RCC 7860 (cell line): Measurements from ENCODE around the gene ZNF506.
"Not testable (repeated sequence)": the region's sequence is repeated elsewhere in the genome, so short reads cannot be mapped to it uniquely, and the experiment has no call there.

ENCODE experiments used
- DNase-seq: peaks from one replicate; pipeline ENCODE4 v3.0.0-alpha.2; 2015; ENCODE audit warnings: low spot score
- FAIRE-seq: peaks from 2 replicates; lab custom pipeline; 2012; peaks lifted over from hg19 to GRCh38; lab: Jason Lieb, UNC

The ZNF506 gene

GRCh38 chr19:19782783-19783182, 38.8 kb downstream of the ZNF506 start:
- FAIRE-seq (no peak), DNase-seq (no peak)

DNA sequence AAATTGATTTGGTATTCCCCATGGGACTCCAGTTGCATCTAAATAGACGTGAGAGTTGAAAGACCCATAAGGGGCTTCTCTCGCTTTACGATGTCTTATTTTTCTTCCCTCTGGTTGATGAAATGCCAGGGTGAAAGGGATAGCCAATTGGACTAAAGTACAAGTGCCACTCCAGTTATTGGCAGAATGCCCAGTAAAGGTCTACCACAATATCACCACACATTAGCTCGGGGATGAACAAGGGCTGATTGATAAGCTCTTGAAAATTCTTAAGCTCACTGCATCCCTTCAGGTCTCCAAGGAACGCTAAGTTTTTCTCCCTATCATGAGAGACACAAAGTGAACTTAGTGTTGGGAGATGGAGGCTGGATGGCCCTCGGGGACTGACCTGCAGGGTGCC, 39.8 kb downstream of the ZNF506 start:
- not testable (repeated sequence) for FAIRE-seq, DNase-seq

- no peak for FAIRE-seq
These were observed 42.9 kb downstream of the ZNF506 start for GRCh38 chr19:19778666-19779065.

DNA sequence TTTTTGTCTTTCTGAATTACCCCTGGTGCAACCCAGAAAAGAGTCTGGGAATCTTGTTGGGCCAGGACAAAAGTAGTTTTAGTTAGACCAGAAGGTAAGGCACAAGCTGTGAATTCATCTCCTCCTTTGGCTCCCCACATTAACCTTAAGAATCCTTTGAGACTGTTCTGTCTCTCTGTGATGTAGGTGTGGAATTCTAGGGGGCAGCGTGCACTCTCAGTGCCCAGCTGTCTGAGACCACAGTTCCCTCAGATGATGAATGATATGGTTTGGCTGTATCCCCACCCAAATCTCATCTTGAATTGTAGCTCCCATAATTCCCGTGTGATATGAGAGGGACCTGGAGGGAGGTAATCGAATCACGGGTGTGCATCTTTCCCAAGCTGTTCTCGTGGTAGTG, 43.9 kb downstream of the ZNF506 start:
- DNase-seq (no peak), FAIRE-seq (no peak)

More at GRCh38 chr19:19778666-19779065, 42.9 kb downstream of the ZNF506 start:
- no peak for DNase-seq

DNA sequence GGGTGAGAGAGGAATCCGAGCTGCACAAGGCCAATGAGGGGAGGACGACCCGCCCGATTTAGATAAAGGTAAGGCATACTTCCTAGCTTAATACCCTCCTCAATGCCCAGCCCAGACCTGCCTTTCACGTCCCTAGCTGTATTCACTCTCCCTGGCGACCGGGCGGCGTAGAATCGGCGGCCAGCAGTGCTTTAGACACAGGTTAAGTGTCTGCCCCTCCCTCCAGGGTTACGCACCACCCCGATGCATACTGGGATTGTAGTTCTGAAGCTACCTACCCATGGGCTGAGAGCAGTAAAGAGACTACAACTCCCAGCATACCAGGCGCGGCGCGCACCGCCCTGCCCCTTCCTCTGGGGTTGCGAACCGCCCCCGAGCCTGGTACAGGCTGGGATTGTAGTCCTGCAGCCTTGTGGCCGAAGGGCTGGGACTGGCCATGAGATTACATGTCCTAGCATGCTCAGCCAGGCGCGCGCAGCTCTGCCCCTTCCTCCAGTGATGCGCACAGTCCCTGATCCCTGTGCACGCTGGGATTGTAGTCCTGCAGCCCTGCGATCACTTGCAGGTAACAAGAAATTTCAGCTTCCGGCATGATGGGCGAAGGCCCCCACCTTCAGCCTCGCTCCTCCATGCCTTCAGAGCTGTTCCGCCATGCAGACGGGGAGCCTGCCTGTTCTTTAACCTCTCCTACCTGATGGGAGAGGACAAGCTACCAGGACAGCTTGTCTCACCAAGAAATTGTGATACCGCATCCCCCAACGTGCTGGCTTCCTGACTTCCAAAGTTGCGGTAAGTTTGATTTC, 45.1 kb downstream of the ZNF506 start:
- FAIRE-seq = peak; percentile 82

GRCh38 chr19:19775891-19776205, 45.7 kb downstream of the ZNF506 start:
- no peak for FAIRE-seq
- DNase-seq = no peak

More for the DNA sequence above, 45.1 kb downstream of the ZNF506 start:
- peak; percentile 93 for DNase-seq

DNA sequence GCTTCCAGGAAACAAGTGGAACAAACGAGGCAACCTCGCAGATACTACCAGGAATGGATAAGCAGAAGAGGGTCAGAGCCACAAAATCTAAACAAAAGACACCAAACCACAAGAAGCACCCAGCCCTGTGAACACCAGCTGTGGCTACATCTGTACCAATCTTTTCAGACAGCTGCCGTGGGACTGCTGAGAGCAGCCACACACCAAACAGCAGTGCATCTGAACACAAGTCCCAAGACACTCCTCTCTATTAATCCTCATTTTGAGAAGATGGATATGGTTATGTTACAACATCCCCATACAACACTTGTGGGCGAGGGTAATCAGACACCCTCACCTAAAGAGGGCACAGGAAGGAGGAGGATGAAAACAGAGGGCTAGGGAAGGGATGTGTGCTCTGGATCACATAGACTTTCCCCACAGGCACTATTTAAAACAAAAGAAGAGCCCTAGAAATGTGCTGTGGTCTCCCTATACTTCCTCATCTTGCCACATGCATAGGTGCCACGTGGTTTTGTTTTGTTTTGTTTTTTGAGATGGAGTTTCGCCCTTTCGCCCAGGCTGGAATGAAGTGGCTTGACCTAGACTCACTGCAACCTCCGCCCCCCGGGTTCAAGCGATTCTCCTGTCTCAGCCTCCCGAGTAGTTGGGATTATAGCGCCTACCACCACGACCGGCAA, 47.1 kb downstream of the ZNF506 start:
- DNase-seq (no peak), FAIRE-seq (no peak)

DNA sequence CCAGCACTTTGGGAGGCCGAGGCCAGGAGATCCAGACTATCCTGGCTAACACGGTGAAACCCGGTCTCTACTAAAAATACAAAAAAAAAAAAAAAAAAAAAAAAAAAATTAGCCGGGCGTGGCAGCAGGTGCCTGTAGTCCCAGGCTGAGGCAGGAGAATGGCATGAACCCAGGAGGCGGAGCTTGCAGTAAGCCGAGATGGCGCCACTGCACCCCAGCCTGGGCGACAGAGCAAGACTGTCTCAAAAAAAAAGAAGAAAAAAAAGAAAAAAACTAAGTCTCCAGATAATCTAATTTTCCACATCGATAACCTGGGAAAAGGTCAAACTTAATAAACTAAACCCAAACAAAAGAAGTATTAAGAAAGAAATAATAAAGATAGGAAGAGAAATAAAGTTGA, 49.6 kb downstream of the ZNF506 start:
- FAIRE-seq = not testable (repeated sequence)

GRCh38 chr19:19769971-19770370, 51.6 kb downstream of the ZNF506 start:
- FAIRE-seq, DNase-seq: not testable (repeated sequence)

More for the DNA sequence above, 49.6 kb downstream of the ZNF506 start:
- not testable (repeated sequence) for DNase-seq

GRCh38 chr19:19758164-19758563, 63.4 kb downstream of the ZNF506 start:
- FAIRE-seq (no peak), DNase-seq (no peak)

GRCh38 chr19:19752760-19753403, 68.7 kb downstream of the ZNF506 start:
- no peak for DNase-seq
- FAIRE-seq = no peak

DNA sequence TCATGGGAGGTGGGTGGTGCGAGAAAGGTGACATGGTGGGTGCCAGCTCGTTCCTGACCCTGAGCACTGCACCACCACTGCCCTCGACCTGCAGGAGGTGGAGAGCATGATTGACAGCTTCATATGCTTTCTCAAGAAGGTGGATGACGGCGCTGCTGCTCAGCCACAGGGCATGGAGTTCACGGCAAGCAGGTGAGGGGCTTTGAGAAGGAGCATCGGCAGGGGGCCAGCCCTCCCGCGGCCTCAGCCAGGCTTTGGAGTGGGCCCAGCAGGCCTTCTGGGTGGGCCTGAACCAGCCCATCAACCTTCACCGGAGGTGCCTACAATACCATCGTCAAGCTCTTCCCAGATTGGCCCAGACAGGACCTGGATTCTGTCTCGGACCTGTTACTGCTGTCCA, 69.7 kb downstream of the ZNF506 start:
- DNase-seq (no peak), FAIRE-seq (no peak)

- no peak for FAIRE-seq
- no peak for DNase-seq
These were observed 70.4 kb downstream of the ZNF506 start for GRCh38 chr19:19750842-19751790.

- FAIRE-seq = no peak
- DNase-seq = no peak
These were observed 71.4 kb downstream of the ZNF506 start for GRCh38 chr19:19749908-19750841.

DNA sequence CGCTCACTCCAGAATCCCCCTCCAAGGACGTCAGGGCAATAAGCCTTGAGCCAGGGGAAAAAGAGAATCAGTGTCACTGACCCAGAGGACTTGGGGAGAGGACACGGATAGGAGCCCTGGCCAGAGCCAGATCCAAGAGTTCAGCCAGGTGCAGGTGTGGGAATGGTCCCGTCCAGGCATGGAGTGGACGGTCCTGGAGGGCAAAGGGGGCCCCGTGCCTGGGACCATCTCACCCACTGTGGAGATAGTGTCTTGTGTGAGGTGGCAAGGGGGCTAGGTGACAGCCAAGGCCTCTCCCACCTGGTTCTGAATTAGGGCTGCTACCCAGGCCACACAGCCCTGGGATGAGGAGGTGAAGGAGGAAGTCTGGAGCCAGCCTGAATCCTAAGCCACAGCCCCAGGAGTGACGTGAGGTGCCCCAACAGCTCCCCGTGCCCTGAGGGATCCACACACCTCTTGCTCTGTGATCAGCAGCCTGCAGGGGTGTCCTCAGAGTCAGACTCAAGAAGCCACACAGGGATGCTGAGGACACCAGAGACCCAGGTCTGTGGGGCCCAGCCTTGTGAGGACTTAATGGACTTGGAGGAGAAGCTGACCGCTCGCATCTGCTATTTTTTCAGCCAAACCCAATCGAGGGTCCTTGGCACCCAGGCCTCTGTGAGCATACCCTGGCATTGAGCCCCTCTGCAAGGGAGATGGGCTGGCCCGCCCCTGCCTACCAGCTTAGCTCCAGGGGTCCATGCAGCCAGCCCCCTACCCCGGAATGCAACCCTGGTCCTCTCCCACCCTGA, 72.2 kb downstream of the ZNF506 start:
- DNase-seq (no peak), FAIRE-seq (no peak)

DNA sequence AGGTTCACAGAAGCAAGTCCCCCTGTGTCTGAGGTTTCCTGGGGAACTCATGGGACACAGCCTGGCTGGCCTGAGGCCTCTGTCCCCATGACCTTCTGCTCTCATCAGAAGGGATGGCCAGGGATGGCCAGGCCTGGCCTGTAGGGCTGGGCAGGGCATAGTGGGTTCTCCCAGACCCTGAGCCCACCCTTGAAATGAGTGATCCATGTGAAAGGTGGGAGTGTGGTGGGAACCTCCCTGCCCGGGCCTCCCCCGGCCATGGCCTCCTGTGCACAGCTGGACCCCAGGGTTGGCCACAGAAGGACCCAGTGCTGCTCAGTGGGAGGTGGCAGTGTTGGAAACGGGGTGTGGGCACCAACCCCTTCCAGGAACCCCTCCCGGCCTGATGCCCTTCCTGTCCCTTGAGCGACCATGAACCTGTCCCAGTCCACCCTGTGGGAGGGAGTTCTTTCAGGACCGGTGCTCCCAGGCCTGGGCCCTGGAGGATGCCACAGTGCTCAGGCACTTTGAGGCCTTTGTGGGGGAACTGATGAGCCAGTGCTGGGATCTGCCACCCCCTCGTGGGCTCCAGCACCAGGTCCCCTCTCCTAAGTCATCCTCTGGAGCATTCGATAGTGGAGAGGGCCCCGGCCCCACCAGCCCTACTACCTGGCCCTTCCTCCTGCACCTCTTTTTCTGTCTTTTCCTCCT, 73.2 kb downstream of the ZNF506 start:
- DNase-seq (no peak), FAIRE-seq (no peak)

DNA sequence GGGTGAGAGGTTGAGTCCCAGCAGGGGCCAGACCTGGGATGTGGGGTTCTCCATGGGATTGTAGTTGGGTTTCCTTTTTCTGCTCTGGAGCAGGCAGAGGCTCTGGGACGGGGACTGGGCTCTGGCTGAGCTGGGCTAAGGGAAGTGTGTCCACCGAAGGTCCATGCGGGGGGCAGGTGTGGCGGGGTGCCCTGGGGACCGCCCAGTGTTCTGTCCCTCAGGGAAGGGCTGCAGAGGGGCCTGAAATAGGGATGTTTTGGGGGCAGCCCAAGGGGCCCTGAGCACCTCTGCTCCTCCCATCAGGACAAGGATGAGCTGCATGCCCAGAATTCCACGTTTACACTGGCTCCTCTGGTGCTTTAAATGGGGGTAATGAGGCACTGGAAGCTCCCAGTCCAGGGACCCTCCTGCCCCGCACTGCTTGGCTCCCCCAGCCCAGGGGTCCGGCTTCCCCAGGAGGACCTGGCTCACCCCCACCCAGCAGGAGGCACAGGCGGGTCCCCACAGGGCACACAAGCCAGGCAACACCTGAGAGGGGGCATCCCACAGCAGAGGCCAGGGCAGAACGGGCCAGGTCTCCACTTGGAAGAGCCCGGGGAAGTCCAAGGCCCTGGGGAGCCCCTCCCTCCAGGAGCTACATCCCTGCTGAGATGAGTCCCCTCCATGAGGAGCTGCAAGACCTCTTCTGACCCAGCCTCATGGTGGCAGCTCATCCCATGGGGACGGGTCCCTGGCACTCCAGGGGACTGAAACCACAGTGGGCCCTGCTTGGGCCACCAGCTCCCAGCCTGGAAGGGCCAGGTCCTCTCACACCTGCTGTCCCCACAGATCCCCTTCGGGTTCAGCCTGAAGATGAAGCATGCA, 74.0 kb downstream of the ZNF506 start:
- FAIRE-seq = no peak
- no peak for DNase-seq
